ENCODE measurements around the gene NANOS2. TPM values are rescaled to one million over a fixed set of nuclear protein-coding genes. Genes with fewer than 3 reads are reported as not detected.

NANOS2 gene
- total RNA-seq, 2 donors from 2014 or later: not detected

- DNase-seq (ENCODE audit: low spot score) (peak; percentile 85), ATAC-seq (peak; percentile 42 to 62)
- no peaks in the 10 kb centered on the region for H3K36me3 Mint-ChIP-seq
- no peaks in the 10 kb centered on the region for H3K9me3 Mint-ChIP-seq
- H3K4me3 Mint-ChIP-seq: peak overlapping the region; percentile 58
- peaks cover 28 to 32% of the 10 kb centered on the region in 2 donors for H3K4me1 Mint-ChIP-seq (ENCODE audit: low read depth in 2 of 2)
- H3K27me3 Mint-ChIP-seq: peaks cover 0 to 5% of the 10 kb centered on the region in 2 donors
- peak overlapping the region in 1 of 2 donors; percentile 25 for H3K27ac Mint-ChIP-seq
Measured at GRCh38 chr19:45882652-45883585, 31.7 kb downstream of the NANOS2 start.

- no peaks in the 10 kb centered on the region for H3K9me3 Mint-ChIP-seq
- H3K27ac Mint-ChIP-seq: no peak overlapping the region
- H3K27me3 Mint-ChIP-seq: peaks cover 0 to 7% of the 10 kb centered on the region in 2 donors
- ATAC-seq (no peak), DNase-seq (ENCODE audit: low spot score) (no peak)
- peaks cover 28 to 35% of the 10 kb centered on the region in 2 donors for H3K4me1 Mint-ChIP-seq (ENCODE audit: low read depth in 2 of 2)
- H3K4me3 Mint-ChIP-seq: no peak overlapping the region
- H3K36me3 Mint-ChIP-seq: no peaks in the 10 kb centered on the region
Measured at GRCh38 chr19:45881909-45882528, 32.6 kb downstream of the NANOS2 start.

GRCh38 chr19:45881082-45881908 is 33.3 kb downstream of the NANOS2 start:
- peaks cover 2 to 9% of the 10 kb centered on the region in 2 donors for H3K27me3 Mint-ChIP-seq
- no peaks in the 10 kb centered on the region for H3K9me3 Mint-ChIP-seq
- H3K4me1 Mint-ChIP-seq (ENCODE audit: low read depth in 2 of 2): peaks cover 25 to 32% of the 10 kb centered on the region in 2 donors
- DNase-seq (ENCODE audit: low spot score) (no peak), ATAC-seq (no peak)
- no peak overlapping the region for H3K4me3 Mint-ChIP-seq
- H3K36me3 Mint-ChIP-seq: no peaks in the 10 kb centered on the region
- H3K27ac Mint-ChIP-seq: no peak overlapping the region

GRCh38 chr19:45879971-45880370 is 34.6 kb downstream of the NANOS2 start:
- peaks cover 27 to 32% of the 10 kb centered on the region in 2 donors for H3K4me1 Mint-ChIP-seq (ENCODE audit: low read depth in 2 of 2)
- no peaks in the 10 kb centered on the region for H3K36me3 Mint-ChIP-seq
- no peak for ATAC-seq
- no peak for DNase-seq (ENCODE audit: low spot score)
- H3K27ac Mint-ChIP-seq: no peak overlapping the region
- H3K27me3 Mint-ChIP-seq: peaks cover 11 to 12% of the 10 kb centered on the region in 2 donors
- H3K9me3 Mint-ChIP-seq: no peaks in the 10 kb centered on the region
- no peak overlapping the region for H3K4me3 Mint-ChIP-seq

- H3K36me3 Mint-ChIP-seq: no peaks in the 10 kb centered on the region
- H3K4me3 Mint-ChIP-seq: no peak overlapping the region
- peak overlapping the region in 1 of 2 donors; percentile 8 for H3K27ac Mint-ChIP-seq
Measured at GRCh38 chr19:45879055-45879454, 35.5 kb downstream of the NANOS2 start.

GRCh38 chr19:45878043-45878794 is 36.4 kb downstream of the NANOS2 start:
- peak overlapping the region; percentile 8 for H3K4me3 Mint-ChIP-seq
- DNase-seq (ENCODE audit: low spot score) (no peak), ATAC-seq (peak in 1 of 2 donors; percentile 49)
- H3K36me3 Mint-ChIP-seq: no peaks in the 10 kb centered on the region
- H3K9me3 Mint-ChIP-seq: no peaks in the 10 kb centered on the region
- peak overlapping the region in 1 of 2 donors; percentile 8 for H3K27ac Mint-ChIP-seq
- peaks cover 22 to 27% of the 10 kb centered on the region in 2 donors for H3K4me1 Mint-ChIP-seq (ENCODE audit: low read depth in 2 of 2)
- peaks cover 18 to 19% of the 10 kb centered on the region in 2 donors for H3K27me3 Mint-ChIP-seq

More at GRCh38 chr19:45879055-45879454, 35.5 kb downstream of the NANOS2 start:
- no peaks in the 10 kb centered on the region for H3K9me3 Mint-ChIP-seq
- ATAC-seq: no peak
- peaks cover 27 to 32% of the 10 kb centered on the region in 2 donors for H3K4me1 Mint-ChIP-seq (ENCODE audit: low read depth in 2 of 2)
- DNase-seq (ENCODE audit: low spot score): no peak
- H3K27me3 Mint-ChIP-seq: peaks cover 15 to 19% of the 10 kb centered on the region in 2 donors

- Mint-ChIP-seq H3K36me3 (no peaks in the 10 kb centered on the region), H3K27me3 (peaks cover 16 to 19% of the 10 kb centered on the region in 2 donors), H3K4me3 (peak overlapping the region; percentile 51), H3K27ac (peak overlapping the region; percentile 45 to 63), H3K9me3 (no peaks in the 10 kb centered on the region), H3K4me1 (ENCODE audit: low read depth in 2 of 2) (peaks cover 18 to 22% of the 10 kb centered on the region in 2 donors)
- DNase-seq (ENCODE audit: low spot score) (peak; percentile 75), ATAC-seq (peak; percentile 58 to 80)
Measured at GRCh38 chr19:45876411-45877197, 38.0 kb downstream of the NANOS2 start.

GRCh38 chr19:45876161-45876410 is 38.5 kb downstream of the NANOS2 start:
- DNase-seq (ENCODE audit: low spot score): no peak
- H3K9me3 Mint-ChIP-seq: no peaks in the 10 kb centered on the region
- peaks cover 13 to 19% of the 10 kb centered on the region in 2 donors for H3K4me1 Mint-ChIP-seq (ENCODE audit: low read depth in 2 of 2)
- H3K36me3 Mint-ChIP-seq: no peaks in the 10 kb centered on the region
- H3K27me3 Mint-ChIP-seq: peaks cover 14 to 19% of the 10 kb centered on the region in 2 donors
- peak; percentile 19 to 49 for ATAC-seq
- H3K4me3 Mint-ChIP-seq: peak overlapping the region; percentile 51
- peak overlapping the region; percentile 45 to 63 for H3K27ac Mint-ChIP-seq

GRCh38 chr19:45874620-45874966 is 40.0 kb downstream of the NANOS2 start:
- Mint-ChIP-seq H3K4me1 (ENCODE audit: low read depth in 2 of 2) (peaks cover 13 to 19% of the 10 kb centered on the region in 2 donors), H3K4me3 (no peak overlapping the region), H3K9me3 (no peaks in the 10 kb centered on the region), H3K36me3 (no peaks in the 10 kb centered on the region), H3K27ac (no peak overlapping the region), H3K27me3 (peaks cover 14 to 19% of the 10 kb centered on the region in 2 donors)
- ATAC-seq (no peak), DNase-seq (ENCODE audit: low spot score) (no peak)

- no peaks in the 10 kb centered on the region for H3K9me3 Mint-ChIP-seq
- peaks cover 14 to 19% of the 10 kb centered on the region in 2 donors for H3K27me3 Mint-ChIP-seq
- no peak overlapping the region for H3K27ac Mint-ChIP-seq
- no peak for ATAC-seq
- H3K36me3 Mint-ChIP-seq: no peaks in the 10 kb centered on the region
- no peak overlapping the region for H3K4me3 Mint-ChIP-seq
- H3K4me1 Mint-ChIP-seq (ENCODE audit: low read depth in 2 of 2): peaks cover 9 to 14% of the 10 kb centered on the region in 2 donors
- no peak for DNase-seq (ENCODE audit: low spot score)
Measured at GRCh38 chr19:45873219-45873772, 41.3 kb downstream of the NANOS2 start.

- no peak for DNase-seq (ENCODE audit: low spot score)
- no peaks in the 10 kb centered on the region for H3K9me3 Mint-ChIP-seq
- peaks cover 14 to 19% of the 10 kb centered on the region in 2 donors for H3K27me3 Mint-ChIP-seq
- peaks cover 8 to 9% of the 10 kb centered on the region in 2 donors for H3K4me1 Mint-ChIP-seq (ENCODE audit: low read depth in 2 of 2)
- no peak overlapping the region for H3K27ac Mint-ChIP-seq
- no peak overlapping the region for H3K4me3 Mint-ChIP-seq
- ATAC-seq: no peak
- H3K36me3 Mint-ChIP-seq: no peaks in the 10 kb centered on the region
Measured at GRCh38 chr19:45872095-45872919, 42.3 kb downstream of the NANOS2 start.

Measured in natural killer cell treated with Interleukin-12 subunit alpha and Interleukin-12 subunit beta and Interleukin-15 and Interleukin-18, amount 100 ng/mL, for 72 hours (primary cell).